ENCODE data around the gene MDH2.
A peak's percentile ranks its signal among the peaks of the same experiment; 100 is the strongest.

Gene MDH2

GRCh38 chr7:76040126-76040525, 7.8 kb upstream of the MDH2 start:
- TF ChIP-seq REST (IDR thresholded peaks at IDR 0.05; ENCODE audit: insufficient read depth in 1 of 2, low read depth in 2 of 2, low read length in 2 of 2), result no peak

GRCh38 chr7:76044375-76044865, 3.5 kb upstream of the MDH2 start:
- no peak for TF ChIP-seq TAF1 (IDR thresholded peaks at IDR 0.05; ENCODE audit: borderline replicate concordance, insufficient read depth, low read length)
- no peak for TF ChIP-seq POLR2AphosphoS5 (IDR thresholded peaks at IDR 0.05; ENCODE audit: low read depth, low read length)
- TF ChIP-seq SIN3A (IDR thresholded peaks at IDR 0.05; ENCODE audit: borderline replicate concordance, insufficient read depth, low read length), result no peak

GRCh38 chr7:76047305-76047810, 548 bp upstream of the MDH2 start:
- TF ChIP-seq POLR2AphosphoS5 (IDR thresholded peaks at IDR 0.05; ENCODE audit: low read depth, low read length) (no peak), SIN3A (IDR thresholded peaks at IDR 0.05; ENCODE audit: borderline replicate concordance, insufficient read depth, low read length) (no peak), TAF1 (IDR thresholded peaks at IDR 0.05; ENCODE audit: borderline replicate concordance, insufficient read depth, low read length) (no peak), REST (IDR thresholded peaks at IDR 0.05; ENCODE audit: insufficient read depth in 1 of 2, low read depth in 2 of 2, low read length in 2 of 2) (no peak), FOXP2 (optimal IDR thresholded peaks at IDR 0.05; ENCODE audit: borderline replicate concordance, extremely low read depth, extremely low read length, insufficient read depth) (no peak)

- TF ChIP-seq TAF1 (IDR thresholded peaks at IDR 0.05; ENCODE audit: borderline replicate concordance, insufficient read depth, low read length), result peak; percentile 15; the same call in 1 of the 2 replicates
- TF ChIP-seq REST (IDR thresholded peaks at IDR 0.05; ENCODE audit: insufficient read depth in 1 of 2, low read depth in 2 of 2, low read length in 2 of 2), result no peak
- TF ChIP-seq FOXP2 (optimal IDR thresholded peaks at IDR 0.05; ENCODE audit: borderline replicate concordance, extremely low read depth, extremely low read length, insufficient read depth), result no peak
- TF ChIP-seq SIN3A (IDR thresholded peaks at IDR 0.05; ENCODE audit: borderline replicate concordance, insufficient read depth, low read length), result no peak
- no peak for TF ChIP-seq POLR2AphosphoS5 (IDR thresholded peaks at IDR 0.05; ENCODE audit: low read depth, low read length)
Observed at GRCh38 chr7:76048668-76048988, 722 bp downstream of the MDH2 start.

GRCh38 chr7:76049295-76049694, 1.4 kb downstream of the MDH2 start:
- TF ChIP-seq SIN3A (IDR thresholded peaks at IDR 0.05; ENCODE audit: borderline replicate concordance, insufficient read depth, low read length) (no peak), POLR2AphosphoS5 (IDR thresholded peaks at IDR 0.05; ENCODE audit: low read depth, low read length) (0 out of 2 replicates have a peak, but pooled peaks have one; percentile 33)

- no peak for TF ChIP-seq REST (IDR thresholded peaks at IDR 0.05; ENCODE audit: insufficient read depth in 1 of 2, low read depth in 2 of 2, low read length in 2 of 2)
- TF ChIP-seq TAF1 (IDR thresholded peaks at IDR 0.05; ENCODE audit: borderline replicate concordance, insufficient read depth, low read length), result no peak
- TF ChIP-seq FOXP2 (optimal IDR thresholded peaks at IDR 0.05; ENCODE audit: borderline replicate concordance, extremely low read depth, extremely low read length, insufficient read depth), result no peak
- no peak for TF ChIP-seq SIN3A (IDR thresholded peaks at IDR 0.05; ENCODE audit: borderline replicate concordance, insufficient read depth, low read length)
- no peak for TF ChIP-seq POLR2AphosphoS5 (IDR thresholded peaks at IDR 0.05; ENCODE audit: low read depth, low read length)
Observed at GRCh38 chr7:76050545-76050944, 2.6 kb downstream of the MDH2 start.
